HCEC 1CT (cell line): ENCODE data around the gene IL1RL2.

Experiments
- DNase-seq: peaks from one replicate; pipeline ENCODE4 v3.0.0-alpha.2; 2017

The IL1RL2 gene

GRCh38 chr2:102269200-102269524 is 82.3 kb downstream of the IL1RL2 start:
- no peak for DNase-seq

DNA sequence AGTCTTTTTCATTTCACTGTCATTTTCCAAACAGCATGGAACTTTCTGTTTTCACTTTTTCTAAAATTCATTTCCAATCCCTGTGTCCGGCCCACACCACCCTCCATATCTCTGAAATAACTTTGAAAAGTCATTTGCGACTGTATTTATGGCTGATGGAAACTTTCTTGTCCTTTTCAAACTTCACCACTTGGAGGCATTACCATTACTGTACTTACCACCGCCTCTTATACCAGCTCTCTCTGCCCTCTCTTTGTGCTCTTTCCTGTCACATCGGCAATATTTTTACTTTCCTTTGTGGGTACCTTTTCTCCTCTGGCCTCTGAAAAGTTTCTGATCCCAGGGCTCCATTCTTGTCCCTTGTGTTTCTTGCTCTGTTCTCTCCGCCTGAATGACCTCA is 85.0 kb downstream of the IL1RL2 start:
- no peak for DNase-seq

DNA sequence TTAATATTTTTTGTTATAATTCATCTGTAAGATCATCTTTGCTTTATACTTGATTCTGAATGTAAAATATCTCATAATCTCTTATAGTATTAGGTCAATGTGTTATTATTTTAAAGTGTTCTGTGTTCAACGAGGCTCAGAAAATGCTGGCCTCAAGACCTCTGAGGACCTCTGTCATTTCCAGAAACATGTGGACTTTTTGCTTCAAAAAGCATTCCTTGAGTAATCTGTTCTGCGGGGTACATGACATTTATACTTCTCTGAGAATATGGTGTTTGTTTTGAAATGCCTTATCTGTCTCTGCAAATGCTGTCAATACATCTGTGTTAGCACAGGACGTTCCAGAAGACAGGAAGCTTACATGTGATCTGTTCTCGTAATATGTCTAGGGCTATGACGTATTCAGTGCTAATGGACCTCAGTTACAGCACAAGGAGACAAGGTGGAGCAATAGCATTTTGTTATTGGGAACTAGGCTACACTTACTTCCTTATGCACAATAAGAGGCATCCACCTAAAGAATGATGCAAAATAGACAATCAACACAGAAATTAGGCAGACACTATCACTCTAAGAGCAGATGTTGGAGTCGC is 86.9 kb downstream of the IL1RL2 start:
- DNase-seq, result peak; percentile 37

GRCh38 chr2:102276549-102277201 is 89.9 kb downstream of the IL1RL2 start:
- DNase-seq, result no peak

GRCh38 chr2:102277202-102277700 is 90.4 kb downstream of the IL1RL2 start:
- DNase-seq, result no peak

DNA sequence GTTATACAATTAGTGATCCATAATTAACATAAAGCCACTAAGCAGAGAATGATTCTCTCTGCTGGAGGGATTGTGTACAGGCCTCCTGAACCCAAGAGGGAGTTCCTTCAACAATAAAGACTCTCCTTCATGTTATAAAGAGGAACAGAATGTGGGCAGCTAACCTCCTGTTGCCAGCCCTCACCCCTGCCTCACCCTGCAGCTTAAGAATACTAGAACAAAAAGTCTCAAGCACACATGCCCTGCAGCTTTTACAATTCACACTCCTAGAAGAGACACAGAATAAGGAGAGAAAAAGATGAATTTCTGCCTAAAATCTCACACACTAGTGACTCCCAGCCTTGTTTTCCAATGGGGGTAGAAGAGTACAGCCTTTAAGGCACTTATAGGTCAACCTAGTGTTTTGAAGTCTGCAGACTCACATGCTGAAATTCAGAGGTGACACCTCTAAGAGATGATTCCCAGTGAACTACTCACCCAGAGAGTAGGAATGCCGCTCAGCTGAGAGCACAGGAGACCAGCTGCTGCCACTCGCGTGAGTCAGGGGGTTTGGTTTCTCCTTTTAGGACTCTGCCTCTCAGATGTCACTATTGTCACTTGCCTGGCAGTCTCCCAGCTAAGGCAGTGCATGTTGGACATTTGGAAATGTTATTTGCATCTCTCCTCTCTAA is 92.0 kb downstream of the IL1RL2 start:
- no peak for DNase-seq

DNA sequence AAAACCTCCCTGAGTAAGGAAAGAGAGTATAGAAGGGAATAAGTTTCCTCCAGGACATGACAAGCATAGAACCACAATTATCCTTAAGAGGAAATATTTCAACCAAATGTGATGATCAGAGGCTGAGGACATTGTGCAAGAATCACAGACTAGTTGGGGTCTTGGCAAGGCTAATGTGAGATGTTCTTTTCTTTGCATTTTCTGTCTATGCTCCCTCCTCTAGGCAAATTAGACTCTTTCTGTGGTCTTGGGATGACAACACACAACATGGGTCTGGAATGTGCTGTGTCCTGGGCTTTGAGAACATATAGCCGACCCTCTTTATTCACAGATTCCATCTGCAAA is 92.5 kb downstream of the IL1RL2 start:
- DNase-seq, result no peak

GRCh38 chr2:102282678-102283091 is 95.9 kb downstream of the IL1RL2 start:
- no peak for DNase-seq

GRCh38 chr2:102283996-102284395 is 97.2 kb downstream of the IL1RL2 start:
- DNase-seq, result peak; percentile 34

GRCh38 chr2:102284611-102285010 is 97.8 kb downstream of the IL1RL2 start:
- no peak for DNase-seq

GRCh38 chr2:102285368-102285767 is 98.5 kb downstream of the IL1RL2 start:
- no peak for DNase-seq

- DNase-seq, result no peak
Observed at GRCh38 chr2:102286041-102286440, 99.2 kb downstream of the IL1RL2 start.

DNA sequence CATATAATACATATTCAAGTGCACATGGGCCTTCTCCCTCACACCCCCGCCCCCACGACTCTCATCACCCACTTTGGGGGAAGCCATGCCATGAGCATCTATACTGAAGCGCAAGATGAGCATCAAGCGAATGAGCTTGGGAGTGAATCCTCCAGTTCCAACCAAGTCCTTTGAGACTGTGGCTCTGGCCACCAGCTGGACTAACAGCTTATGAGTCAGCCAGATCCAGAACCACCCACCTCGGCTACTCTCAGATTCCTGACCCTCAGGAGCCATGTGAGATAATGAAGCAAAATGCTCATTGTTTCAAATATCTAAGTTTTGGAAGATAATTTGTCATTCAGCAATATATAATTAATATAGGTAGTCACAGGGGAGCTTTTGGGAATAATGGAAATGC is 102.3 kb downstream of the IL1RL2 start:
- peak; percentile 28 for DNase-seq
